Upper lobe of left lung (tissue), 4 donors: ENCODE results near the gene TBC1D32.

ENCODE experiments used
- CTCF ChIP-seq, 6 experiments: fragments of 450-650 bp in 4 of 6; fragments of 200-600 bp in 2 of 6; sonication (generic) in 2 of 6; IDR thresholded peaks; one replicate each; pipeline ENCODE4 v1.5.1; 2016 to 2019; ENCODE audit warnings: antibody characterized with exemption in 6 of 6
- POLR2A ChIP-seq, 4 donors: fragments of 450-650 bp; IDR thresholded peaks; one replicate each; pipeline ENCODE4 v1.5.1; 2016 to 2017; ENCODE audit warnings: antibody characterized with exemption in 4 of 4, mild to moderate bottlenecking in 2 of 4

DNA sequence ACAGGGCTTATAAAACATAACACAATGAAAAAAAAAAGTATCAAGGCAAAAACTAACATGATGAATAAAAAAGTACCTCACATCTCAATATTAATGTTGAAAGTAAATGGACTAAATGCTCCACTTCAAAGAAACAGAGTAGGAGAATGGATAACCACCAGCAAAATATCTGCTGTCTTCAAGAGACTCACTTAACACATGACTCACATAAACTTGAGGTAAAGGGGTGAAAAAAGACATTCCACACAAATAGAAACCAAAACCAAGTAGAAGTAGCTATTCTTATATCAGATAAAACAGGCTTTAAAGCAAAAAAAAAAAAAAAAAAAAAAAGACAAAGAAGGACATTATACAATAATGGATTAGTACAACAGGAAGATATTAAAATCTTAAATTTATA lies 86.9 kb downstream of the TBC1D32 start:
- TF ChIP-seq CTCF (IDR thresholded peaks at IDR 0.05) (no peak), POLR2A (IDR thresholded peaks at IDR 0.05) (no peak)
